Activated naive CD4-positive, alpha-beta T cell treated with anti-CD3 and anti-CD28 coated beads for 36 hours (primary cell): ENCODE results near the gene FBXO10. TPM values are rescaled to one million over a fixed set of nuclear protein-coding genes. Genes with fewer than 3 reads are reported as not detected.

Experiments used
- CTCF ChIA-PET: fragments of 350-600 bp; sonication (Branson Sonifier 250); formaldehyde crosslinking; loops from one replicate; lab custom pipeline; 2021; ENCODE audit warnings: antibody characterized with exemption; lab: Charles Lee
- DNase-seq: peaks from one replicate; pipeline ENCODE4 v3.0.0-alpha.2; 2020
- H3K27ac Mint-ChIP-seq: one replicate; pipeline ENCODE4 v1.8.0; 2021; ENCODE audit warnings: mild to moderate bottlenecking, mixed read lengths
- H3K27me3 Mint-ChIP-seq: one replicate; pipeline ENCODE4 v1.8.0; 2021; ENCODE audit warnings: low read depth, mixed read lengths
- H3K36me3 Mint-ChIP-seq: one replicate; pipeline ENCODE4 v1.8.0; 2021; ENCODE audit warnings: low read depth, mixed read lengths
- H3K4me1 Mint-ChIP-seq: one replicate; pipeline ENCODE4 v1.8.0; 2021; ENCODE audit warnings: low read depth, mixed read lengths
- H3K4me3 Mint-ChIP-seq: one replicate; pipeline ENCODE4 v1.8.0; 2021; ENCODE audit warnings: mild to moderate bottlenecking, moderate library complexity, mixed read lengths
- H3K9me3 Mint-ChIP-seq: one replicate; pipeline ENCODE4 v1.8.0; 2021; ENCODE audit warnings: mixed read lengths
- intact Hi-C: fragments of 100-400 bp; cut with micrococcal nuclease; formaldehyde crosslinking; loops from one replicate; pipeline ENCODE4 v1.15.1; 2023
- total RNA-seq, 2 experiments: library from RNA; stranded (reverse); gene quantifications; one replicate each; pipeline ENCODE4 v1.2.3, GENCODE V29; 2021

The FBXO10 gene
- total RNA-seq, 2 experiments from 2014 or later = 1.0 to 1.1 TPM

DNA sequence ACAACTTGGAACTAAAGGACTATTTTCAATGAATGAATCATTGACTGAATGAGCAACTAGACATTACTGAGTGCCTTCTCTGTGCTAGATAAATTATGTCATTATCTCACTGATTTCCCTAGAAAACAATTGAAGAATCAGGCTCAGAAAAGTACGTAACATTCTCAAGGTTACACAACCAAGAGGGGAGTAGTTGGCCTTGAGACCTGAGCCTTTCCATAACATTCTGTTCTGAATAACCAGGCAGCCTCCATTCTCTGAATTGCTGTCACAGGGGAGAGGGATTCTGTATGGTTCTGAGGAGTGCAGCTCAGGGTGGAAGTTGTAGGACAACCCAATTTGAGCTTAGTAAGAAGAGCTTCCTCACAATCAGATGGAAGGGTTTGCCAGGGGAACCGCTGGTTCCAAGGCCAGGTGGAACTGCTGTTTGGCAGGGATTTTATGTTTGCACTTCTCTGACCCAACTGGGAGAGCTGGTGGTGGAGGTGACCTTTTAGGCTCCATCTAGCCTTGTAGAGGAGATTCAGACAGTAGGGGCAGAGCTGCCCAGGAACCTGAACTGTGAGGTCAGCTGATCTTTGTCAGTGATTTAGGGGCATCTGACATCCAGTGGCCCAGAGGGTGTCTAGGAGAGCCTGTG, 74.1 kb downstream of the FBXO10 start:
- peaks cover 52% of the 10 kb centered on the region for H3K36me3 Mint-ChIP-seq

DNA sequence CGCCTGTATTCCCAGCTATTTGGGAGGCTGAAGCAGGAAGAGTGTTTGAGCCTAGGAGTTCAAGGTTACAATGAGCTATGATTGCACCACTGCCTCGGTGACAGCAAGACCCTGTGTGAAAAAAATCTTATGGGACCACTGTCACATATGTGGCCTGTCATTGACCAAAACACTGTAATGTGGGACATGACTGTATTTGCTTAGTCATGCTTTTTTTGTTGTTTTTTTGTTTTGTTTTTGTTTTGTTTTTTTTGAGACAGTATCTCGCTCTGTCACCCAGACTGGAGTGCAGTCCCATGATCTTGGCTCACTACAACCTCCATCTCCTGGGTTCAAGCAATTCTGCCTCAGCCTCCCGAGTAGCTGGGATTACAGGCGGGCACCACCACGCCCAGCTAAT, 76.9 kb downstream of the FBXO10 start:
- no peak overlapping the region for H3K4me3 Mint-ChIP-seq
- intact Hi-C loops = no loop called here
- H3K9me3 Mint-ChIP-seq = no peaks in the 10 kb centered on the region
- CTCF ChIA-PET = no interaction called here
- DNase-seq = no peak
- no peak overlapping the region for H3K27ac Mint-ChIP-seq
- H3K4me1 Mint-ChIP-seq = peaks cover 2% of the 10 kb centered on the region
- peaks cover 60% of the 10 kb centered on the region for H3K36me3 Mint-ChIP-seq
- no peaks in the 10 kb centered on the region for H3K27me3 Mint-ChIP-seq

More for the DNA sequence above, 74.1 kb downstream of the FBXO10 start:
- CTCF ChIA-PET = no interaction called here
- Mint-ChIP-seq H3K27me3 (no peaks in the 10 kb centered on the region), H3K4me3 (no peak overlapping the region), H3K27ac (no peak overlapping the region), H3K4me1 (peaks cover 2% of the 10 kb centered on the region), H3K9me3 (no peaks in the 10 kb centered on the region)
- no peak for DNase-seq
- intact Hi-C loops = no loop called here

DNA sequence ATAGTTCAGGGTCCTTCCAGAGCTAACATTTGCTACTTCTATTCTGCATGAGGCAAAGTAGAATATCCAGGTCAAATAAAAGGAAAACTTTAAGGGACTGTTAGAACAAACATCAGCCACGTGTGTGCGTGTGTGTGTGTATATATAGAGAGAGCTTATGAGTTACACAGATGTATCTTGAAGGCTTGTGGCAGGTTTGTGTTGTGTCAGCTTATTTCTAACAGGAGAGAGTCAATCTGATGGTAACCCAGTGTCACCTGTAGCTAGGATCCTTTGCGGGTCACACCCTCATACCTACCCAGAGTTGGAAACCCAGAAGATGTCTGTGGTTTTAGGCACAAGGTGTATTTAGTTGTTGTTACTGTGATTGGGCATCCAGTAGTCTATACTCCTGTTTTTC, 77.7 kb downstream of the FBXO10 start:
- intact Hi-C loops = no loop called here
- no peak overlapping the region for H3K4me3 Mint-ChIP-seq
- DNase-seq = no peak
- H3K4me1 Mint-ChIP-seq = no peaks in the 10 kb centered on the region
- CTCF ChIA-PET = no interaction called here
- H3K36me3 Mint-ChIP-seq = peaks cover 55% of the 10 kb centered on the region
- H3K27ac Mint-ChIP-seq = no peak overlapping the region
- no peaks in the 10 kb centered on the region for H3K9me3 Mint-ChIP-seq
- H3K27me3 Mint-ChIP-seq = no peaks in the 10 kb centered on the region

DNA sequence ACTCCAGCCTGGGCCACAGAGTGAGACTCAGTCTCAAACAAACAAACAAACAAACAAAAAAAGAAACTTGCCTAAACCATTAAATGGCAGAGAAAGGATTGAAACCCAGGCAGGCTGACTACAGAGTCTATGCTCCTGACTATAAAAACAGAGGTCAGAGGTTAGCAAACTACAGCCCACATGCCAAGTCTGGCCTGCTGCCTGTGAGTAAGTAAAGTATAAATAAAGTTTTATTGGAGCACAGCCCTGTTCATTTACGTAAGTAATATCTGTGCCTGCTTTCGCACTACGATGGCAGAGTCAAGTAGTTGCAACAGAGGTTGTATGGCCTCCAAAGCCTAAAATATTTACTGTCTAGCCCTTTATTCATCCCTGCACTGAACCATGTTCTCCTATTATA, 78.9 kb downstream of the FBXO10 start:
- CTCF ChIA-PET = no interaction called here
- H3K4me1 Mint-ChIP-seq = no peaks in the 10 kb centered on the region
- peaks cover 55% of the 10 kb centered on the region for H3K36me3 Mint-ChIP-seq

DNA sequence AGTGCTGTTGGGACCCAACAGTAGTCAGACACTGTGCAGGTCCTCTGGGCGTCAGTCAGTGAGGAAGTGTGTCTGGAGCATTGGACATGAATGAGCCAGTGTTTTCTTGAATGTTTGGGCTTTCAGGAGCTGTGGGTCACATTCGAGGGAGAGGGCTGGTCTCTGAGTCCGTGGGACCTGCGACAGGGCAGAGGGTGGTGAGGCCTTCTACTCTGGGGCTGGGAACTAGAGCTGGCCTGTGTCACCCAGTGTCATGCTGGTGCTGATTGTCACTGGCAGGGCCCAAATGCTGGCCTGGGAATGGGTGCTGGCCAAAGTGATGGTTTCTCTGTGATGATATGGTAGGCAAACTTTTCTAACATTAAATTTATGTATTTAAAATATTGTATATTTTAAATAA, 80.2 kb downstream of the FBXO10 start:
- no peaks in the 10 kb centered on the region for H3K27me3 Mint-ChIP-seq
- no peak for DNase-seq
- no peak overlapping the region for H3K27ac Mint-ChIP-seq
- intact Hi-C loops = no loop called here
- CTCF ChIA-PET = interaction anchor here (0.6 to 1.2 kb wide), 3 partner anchors 10 to 215 kb away, joined by 3 to 7 read pairs (median 3); no protein-coding TSS in a partner anchor
- no peaks in the 10 kb centered on the region for H3K9me3 Mint-ChIP-seq
- H3K36me3 Mint-ChIP-seq = peaks cover 47% of the 10 kb centered on the region
- H3K4me3 Mint-ChIP-seq = no peak overlapping the region
- peaks cover 4% of the 10 kb centered on the region for H3K4me1 Mint-ChIP-seq

More for the DNA sequence above, 78.9 kb downstream of the FBXO10 start:
- no peaks in the 10 kb centered on the region for H3K27me3 Mint-ChIP-seq
- no peak overlapping the region for H3K4me3 Mint-ChIP-seq
- H3K9me3 Mint-ChIP-seq = no peaks in the 10 kb centered on the region
- intact Hi-C loops = no loop called here
- H3K27ac Mint-ChIP-seq = no peak overlapping the region
- DNase-seq = no peak

DNA sequence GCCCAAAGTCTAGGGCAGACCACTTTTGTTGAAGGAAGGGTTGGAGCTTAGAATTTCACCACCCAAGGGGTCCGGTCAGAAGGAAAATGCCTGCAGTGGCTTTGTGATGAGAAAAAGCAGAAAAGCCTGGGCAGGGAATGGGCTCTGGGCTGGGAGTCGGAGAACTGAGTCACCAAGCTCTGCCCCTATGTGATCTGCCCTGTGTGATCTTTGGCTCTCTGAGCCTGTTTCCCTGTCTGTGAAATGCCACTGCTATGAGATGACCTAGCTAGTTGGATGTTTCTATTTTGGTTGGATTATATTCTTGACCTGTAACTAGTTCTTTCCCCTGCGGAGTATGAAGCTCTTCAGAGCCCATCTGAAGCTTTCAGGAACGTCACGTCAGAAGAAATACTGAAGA, 80.6 kb downstream of the FBXO10 start:
- no peak overlapping the region for H3K27ac Mint-ChIP-seq
- H3K4me3 Mint-ChIP-seq = no peak overlapping the region

DNA sequence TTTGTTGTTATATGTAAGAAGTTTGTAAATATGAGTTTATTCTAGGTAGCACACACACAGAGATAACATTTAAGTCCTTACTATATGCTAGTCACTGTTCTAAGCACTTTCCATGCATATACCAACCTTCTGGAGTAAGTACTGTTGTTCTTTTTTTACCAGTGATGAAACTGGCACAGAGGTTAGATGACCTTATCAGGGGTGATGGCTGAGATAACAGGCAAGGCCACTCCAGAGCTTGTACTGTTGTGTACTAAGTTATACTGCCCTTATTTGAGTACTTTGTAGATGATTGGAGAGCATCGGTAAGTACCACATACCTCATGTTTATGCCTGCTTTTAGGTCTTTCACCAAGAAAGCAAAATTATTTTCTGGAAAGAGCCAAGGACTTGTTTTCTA, 84.2 kb downstream of the FBXO10 start:
- H3K27me3 Mint-ChIP-seq = no peaks in the 10 kb centered on the region
- no peak overlapping the region for H3K4me3 Mint-ChIP-seq
- no peaks in the 10 kb centered on the region for H3K9me3 Mint-ChIP-seq
- intact Hi-C loops = no loop called here
- H3K36me3 Mint-ChIP-seq = peaks cover 47% of the 10 kb centered on the region
- H3K4me1 Mint-ChIP-seq = peaks cover 32% of the 10 kb centered on the region
- DNase-seq = no peak
- CTCF ChIA-PET = no interaction called here
- no peak overlapping the region for H3K27ac Mint-ChIP-seq

More for the DNA sequence above, 80.6 kb downstream of the FBXO10 start:
- no peak for DNase-seq
- H3K27me3 Mint-ChIP-seq = no peaks in the 10 kb centered on the region
- no peaks in the 10 kb centered on the region for H3K9me3 Mint-ChIP-seq
- CTCF ChIA-PET = interaction anchor here (0.6 to 1.2 kb wide), 3 partner anchors 9 to 215 kb away, joined by 3 to 7 read pairs (median 3); no protein-coding TSS in a partner anchor
- peaks cover 49% of the 10 kb centered on the region for H3K36me3 Mint-ChIP-seq
- intact Hi-C loops = no loop called here
- H3K4me1 Mint-ChIP-seq = peaks cover 6% of the 10 kb centered on the region

DNA sequence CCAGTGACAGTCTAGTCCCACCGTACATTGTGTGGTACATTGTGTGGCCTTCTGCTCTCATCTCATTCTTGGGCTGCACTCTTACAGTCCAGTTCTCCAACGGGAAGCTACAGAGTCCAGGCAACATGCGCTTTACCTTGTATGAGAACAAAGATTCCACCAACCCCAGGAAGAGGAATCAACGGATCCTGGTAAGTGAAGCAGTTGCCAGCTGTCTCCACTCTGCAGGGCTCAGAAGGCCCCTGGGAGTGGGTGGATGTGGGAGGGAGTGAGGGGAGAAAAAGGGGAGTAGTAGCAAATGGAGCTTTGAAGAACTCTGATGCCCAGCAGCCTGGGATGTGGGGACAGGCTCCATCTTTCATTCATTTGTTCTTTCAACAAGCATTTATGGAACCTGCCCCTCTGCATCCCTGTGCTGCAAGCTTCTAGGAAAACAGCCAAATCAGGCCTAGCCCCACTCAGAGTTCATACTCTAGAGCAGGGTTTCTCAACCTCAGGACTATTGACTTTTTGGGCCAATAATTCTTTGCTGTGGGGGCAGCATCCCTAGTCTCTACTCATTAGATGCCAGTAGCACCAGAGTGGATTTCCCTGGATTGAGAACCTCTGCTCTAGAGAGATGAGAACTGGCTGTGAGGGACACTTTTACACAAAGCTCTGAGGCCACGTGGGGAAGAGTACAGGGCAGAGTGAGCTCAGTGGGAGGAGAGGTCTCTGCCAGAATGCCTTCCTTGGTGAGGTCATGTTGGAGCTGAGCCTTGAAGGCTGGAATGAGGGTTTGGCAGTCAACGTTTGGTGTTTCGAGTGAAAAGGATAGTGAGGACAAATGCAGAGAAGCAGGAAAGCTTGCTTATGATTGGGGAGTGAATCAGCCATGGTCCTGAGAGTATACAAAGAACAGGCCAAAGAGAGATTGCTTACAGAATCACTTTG, 89.3 kb downstream of the FBXO10 start:
- Mint-ChIP-seq H3K36me3 (peaks cover 28% of the 10 kb centered on the region), H3K9me3 (no peaks in the 10 kb centered on the region), H3K4me3 (peak overlapping the region; percentile 99), H3K4me1 (peaks cover 44% of the 10 kb centered on the region), H3K27me3 (peaks cover under 1% of the 10 kb centered on the region), H3K27ac (peak overlapping the region; percentile 84)
- intact Hi-C loops = loop anchor here (2.0 to 5.0 kb wide), 3 partner anchors 90 to 298 kb away; partner anchors contain the start of genes EXOSC3, FBXO10 and TRMT10B
- no peak for DNase-seq
- CTCF ChIA-PET = interaction anchor here (0.8 to 1.3 kb wide), 7 partner anchors 9 to 90 kb away, joined by 3 to 4 read pairs (median 3); no protein-coding TSS in a partner anchor

DNA sequence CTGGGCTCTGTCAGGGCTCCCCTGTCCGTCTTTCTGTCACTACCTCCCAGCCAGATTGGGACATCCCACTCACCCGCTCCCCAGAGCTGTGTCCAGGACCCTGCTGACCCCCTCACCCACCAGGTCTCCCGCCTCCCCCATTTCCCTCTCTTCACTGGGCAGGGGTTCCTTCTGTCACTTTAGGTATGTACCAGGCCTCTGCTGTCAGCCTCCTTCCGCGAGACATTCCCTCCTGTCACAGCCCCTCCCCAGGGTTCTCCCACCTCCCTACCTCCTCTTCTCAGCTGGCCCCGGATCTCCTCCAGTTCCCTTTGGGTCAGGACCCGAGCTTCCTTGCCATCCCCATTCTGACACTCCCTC, 89.9 kb downstream of the FBXO10 start:
- CTCF ChIA-PET = interaction anchor here (0.8 to 1.3 kb wide), 4 partner anchors 9 to 71 kb away, joined by 3 to 4 read pairs (median 3); no protein-coding TSS in a partner anchor
- Mint-ChIP-seq H3K9me3 (no peaks in the 10 kb centered on the region), H3K4me3 (peak overlapping the region; percentile 99), H3K27ac (peak overlapping the region; percentile 84), H3K36me3 (peaks cover 27% of the 10 kb centered on the region), H3K27me3 (peaks cover 6% of the 10 kb centered on the region), H3K4me1 (peaks cover 42% of the 10 kb centered on the region)
- intact Hi-C loops = loop anchor here (2.0 to 5.0 kb wide), 3 partner anchors 91 to 299 kb away; partner anchors contain the start of genes EXOSC3, FBXO10 and TRMT10B
- DNase-seq = peak; percentile 17

DNA sequence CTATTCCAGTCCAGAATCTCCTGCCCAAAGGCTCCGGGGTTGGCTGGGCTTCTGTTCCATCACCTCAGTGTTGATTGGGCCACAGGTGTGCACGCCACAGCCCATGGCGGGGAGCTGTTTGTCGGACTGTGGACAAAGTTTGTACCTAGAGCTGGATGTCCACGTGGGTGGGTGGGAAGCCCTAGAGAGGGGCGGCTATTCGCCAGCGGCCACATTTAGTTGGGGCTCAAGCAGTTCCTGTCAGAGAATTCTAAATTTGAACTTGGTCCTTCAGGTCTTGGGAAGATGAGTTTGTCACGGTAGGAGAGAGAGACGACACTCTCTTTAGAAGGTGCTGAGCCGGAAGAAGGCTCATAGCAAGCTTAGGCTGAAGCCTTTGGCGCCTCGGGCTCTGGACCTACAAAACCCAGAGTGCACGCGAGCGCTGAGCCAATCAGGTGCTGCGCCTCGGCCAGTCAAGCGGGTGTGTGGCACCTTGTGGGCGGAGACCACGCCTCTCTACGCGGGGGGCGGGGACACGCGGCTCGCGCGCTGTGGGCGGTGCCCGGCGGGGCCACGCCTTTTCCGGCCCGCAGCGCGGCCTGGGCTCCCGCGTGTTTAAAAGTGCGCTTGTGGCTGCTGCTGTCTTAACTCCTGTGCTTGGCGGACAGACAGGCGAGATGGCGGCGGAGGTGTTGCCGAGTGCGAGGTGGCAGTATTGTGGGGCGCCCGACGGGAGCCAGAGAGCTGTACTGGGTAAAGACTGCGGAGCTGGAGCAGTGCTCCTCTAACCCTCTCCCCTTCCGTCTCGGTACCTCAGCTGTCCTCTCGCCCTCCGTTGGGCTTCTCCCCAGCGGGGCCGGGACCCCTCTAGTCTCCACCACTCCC, 90.6 kb downstream of the FBXO10 start, which contains the start of gene POLR1E:
Gene POLR1E, plus strand, starts transcription at position 560 of the 867 bp plus-strand sequence. Its CDS starts 100 bp downstream, at position 660.
- Mint-ChIP-seq H3K9me3 (no peaks in the 10 kb centered on the region), H3K4me3 (peak within 1 kb of the TSS; percentile 99), H3K27me3 (peaks cover 6% of the 10 kb centered on the region), H3K27ac (peak within 1 kb of the TSS; percentile 85), H3K36me3 (peaks cover 25% of the 10 kb centered on the region), H3K4me1 (peaks cover 39% of the 10 kb centered on the region)
- intact Hi-C loops = loop anchor here (1.0 to 5.0 kb wide), 8 partner anchors 20 to 419 kb away; partner anchors contain the start of genes EXOSC3, FBXO10, GRHPR and SLC25A51
- DNase-seq = peak; percentile 97
- CTCF ChIA-PET = interaction anchor here (0.8 to 1.3 kb wide), 4 partner anchors 10 to 70 kb away, joined by 3 to 4 read pairs (median 4); no protein-coding TSS in a partner anchor

DNA sequence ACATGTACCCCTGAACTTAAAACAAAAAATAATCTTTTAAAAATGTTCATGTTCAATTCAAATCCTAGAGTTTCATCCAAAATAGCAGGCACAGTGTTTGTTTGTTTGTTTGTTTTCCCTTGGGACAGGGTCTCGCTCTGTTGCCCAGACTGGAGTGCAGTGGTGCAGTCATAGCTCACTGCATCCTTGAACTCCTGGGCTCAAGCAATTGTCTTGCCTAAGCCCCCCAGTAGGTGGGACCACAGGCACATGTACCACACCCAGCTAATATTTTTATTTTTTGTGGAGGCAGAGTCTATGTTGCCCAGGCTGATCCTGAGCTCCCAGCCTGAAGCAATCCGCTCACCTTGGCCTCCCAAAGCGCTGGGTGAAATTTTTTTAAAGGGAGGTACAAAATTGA, 95.4 kb downstream of the FBXO10 start:
- H3K27me3 Mint-ChIP-seq = peaks cover 17% of the 10 kb centered on the region
- no peaks in the 10 kb centered on the region for H3K9me3 Mint-ChIP-seq
- peaks cover 9% of the 10 kb centered on the region for H3K4me1 Mint-ChIP-seq
- H3K27ac Mint-ChIP-seq = no peak overlapping the region
- H3K36me3 Mint-ChIP-seq = no peaks in the 10 kb centered on the region
- no peak overlapping the region for H3K4me3 Mint-ChIP-seq
- CTCF ChIA-PET = interaction anchor here (1.1 kb wide), 1 partner anchor 954 kb away, joined by 5 read pairs; no protein-coding TSS in a partner anchor
- intact Hi-C loops = loop anchor here (5.0 kb wide), 1 partner anchor 587 kb away; the partner anchor contains the start of gene SHB
- DNase-seq = no peak
